HUDEP-2 (cell line): ENCODE results near the gene FBXL19.

Experiments used
- DNase-seq, 76 experiments: peaks; one replicate each; lab custom pipeline; 2025; ENCODE audit not compliant: unreplicated experiment in 76 of 76; lab: John Stamatoyannopoulos, UW

The FBXL19 gene

DNA sequence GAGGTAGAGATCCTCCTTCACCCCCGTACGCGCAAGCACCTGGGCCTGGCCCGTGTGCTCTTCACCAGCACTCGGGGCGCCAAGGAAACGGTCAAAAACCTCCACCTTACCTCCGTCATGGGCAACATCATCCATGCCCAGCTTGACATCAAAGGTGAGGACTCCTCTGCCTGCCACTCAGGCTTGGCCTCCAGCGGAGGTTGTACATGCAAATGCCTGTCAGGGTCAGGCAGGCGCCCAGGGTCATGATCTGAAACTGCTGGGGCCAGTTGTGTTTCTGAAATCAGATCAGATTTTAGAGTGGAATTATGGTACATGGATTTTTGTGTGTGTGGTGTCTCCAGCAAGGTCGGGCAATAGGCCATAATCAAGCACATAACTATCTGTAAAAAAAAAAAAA lies 38.0 kb downstream of the FBXL19 start:
- no peak for DNase-seq

DNA sequence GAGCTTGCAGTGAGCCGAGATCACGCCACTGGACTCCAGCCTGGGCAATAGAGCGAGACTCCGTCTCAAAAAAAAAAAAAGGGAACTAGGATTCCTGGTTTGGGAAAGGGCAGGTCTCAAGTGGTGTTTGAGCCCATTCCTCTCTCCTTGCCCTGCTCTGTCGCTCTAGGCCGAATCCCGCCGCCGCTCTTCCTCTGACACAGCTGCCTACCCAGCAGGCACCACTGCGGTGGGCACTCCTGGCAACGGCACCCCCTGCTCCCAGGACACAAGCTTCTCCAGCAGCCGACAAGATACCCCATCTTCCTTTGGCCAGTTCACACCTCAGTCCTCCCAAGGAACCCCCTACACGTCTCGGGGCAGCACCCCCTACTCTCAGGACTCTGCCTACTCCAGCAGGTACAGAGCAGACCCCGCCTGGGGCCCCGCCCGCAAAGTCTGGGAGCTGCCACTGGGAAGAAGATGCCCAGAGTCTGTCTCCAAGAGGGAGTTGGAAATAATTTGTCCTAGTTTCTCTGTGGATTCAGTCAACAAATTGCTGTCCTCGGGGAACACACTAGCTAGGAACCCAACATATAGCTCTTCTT lies 40.6 kb downstream of the FBXL19 start:
- no peak for DNase-seq

DNA sequence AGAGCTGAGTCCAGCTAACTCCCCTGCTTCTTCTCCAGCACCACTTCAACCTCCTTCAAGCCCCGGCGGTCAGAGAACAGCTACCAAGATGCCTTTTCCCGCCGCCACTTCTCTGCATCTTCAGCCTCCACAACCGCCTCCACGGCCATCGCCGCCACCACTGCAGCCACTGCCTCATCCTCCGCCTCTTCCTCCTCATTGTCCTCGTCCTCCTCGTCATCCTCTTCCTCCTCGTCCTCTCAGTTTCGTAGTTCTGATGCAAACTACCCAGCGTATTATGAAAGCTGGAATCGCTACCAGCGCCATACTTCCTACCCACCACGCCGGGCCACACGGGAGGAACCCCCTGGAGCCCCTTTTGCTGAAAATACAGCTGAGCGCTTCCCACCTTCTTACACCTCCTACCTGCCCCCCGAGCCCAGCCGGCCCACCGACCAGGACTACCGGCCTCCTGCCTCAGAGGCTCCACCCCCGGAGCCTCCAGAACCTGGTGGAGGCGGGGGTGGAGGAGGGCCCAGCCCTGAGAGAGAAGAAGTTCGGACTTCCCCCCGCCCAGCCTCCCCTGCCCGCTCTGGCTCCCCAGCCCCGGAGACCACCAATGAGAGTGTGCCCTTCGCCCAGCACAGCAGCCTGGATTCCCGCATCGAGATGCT lies 41.3 kb downstream of the FBXL19 start:
- no peak for DNase-seq

DNA sequence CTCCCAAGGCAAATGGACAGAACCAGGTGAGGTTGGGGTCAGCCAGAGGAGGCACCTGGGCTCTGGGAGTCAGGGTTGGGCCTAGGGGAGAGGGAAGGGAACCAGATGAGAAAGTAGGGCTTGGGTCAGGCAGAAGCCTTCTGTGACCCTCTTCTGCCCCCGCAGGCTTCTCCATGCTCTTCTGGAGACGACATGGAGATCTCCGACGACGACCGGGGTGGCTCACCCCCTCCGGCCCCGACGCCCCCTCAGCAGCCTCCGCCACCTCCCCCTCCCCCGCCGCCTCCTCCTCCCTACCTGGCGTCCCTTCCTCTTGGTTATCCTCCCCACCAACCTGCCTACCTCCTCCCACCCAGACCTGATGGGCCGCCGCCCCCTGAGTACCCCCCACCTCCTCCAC lies 42.1 kb downstream of the FBXL19 start:
- no peak for DNase-seq

DNA sequence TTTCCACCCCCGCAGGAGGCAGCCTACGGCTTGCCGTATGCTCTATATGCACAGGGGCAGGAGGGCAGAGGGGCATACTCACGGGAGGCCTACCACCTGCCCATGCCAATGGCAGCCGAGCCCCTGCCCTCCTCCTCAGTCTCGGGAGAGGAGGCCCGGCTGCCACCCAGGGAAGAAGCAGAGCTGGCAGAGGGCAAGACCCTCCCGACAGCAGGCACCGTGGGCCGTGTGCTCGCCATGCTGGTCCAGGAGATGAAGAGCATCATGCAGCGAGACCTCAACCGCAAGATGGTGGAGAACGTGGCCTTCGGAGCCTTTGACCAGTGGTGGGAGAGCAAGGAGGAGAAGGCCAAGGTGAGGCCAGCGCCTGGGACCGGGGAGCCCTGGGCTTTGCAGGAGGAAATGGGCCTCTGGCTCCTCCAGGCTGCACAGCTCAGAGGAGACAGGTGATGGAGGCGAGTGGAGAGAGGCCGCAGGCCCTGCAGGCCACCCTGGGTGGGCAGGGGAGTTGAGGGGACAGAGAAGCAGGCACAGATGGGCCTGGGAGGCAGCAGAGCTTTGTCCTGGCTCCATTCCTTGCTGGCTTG lies 42.8 kb downstream of the FBXL19 start:
- DNase-seq: no peak

DNA sequence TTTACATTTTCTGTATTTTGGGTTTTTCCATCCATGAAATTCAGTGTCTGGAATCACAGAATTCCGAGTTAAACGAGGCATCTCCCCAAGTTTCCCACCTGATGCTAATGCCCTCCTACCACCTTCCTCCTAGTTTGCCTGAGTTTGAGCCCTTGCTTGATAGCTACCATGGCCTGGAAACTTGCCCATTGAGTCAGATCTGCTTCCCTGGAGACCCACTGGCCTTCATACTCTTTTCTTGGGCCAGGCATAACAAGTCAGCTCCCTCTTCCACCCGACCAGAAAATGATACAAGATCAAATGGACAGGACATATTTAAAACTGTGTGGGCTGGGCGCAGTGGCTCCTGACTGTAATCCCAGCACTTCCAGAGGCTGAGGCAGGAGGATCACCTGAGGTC lies 44.4 kb downstream of the FBXL19 start:
- no peak for DNase-seq

DNA sequence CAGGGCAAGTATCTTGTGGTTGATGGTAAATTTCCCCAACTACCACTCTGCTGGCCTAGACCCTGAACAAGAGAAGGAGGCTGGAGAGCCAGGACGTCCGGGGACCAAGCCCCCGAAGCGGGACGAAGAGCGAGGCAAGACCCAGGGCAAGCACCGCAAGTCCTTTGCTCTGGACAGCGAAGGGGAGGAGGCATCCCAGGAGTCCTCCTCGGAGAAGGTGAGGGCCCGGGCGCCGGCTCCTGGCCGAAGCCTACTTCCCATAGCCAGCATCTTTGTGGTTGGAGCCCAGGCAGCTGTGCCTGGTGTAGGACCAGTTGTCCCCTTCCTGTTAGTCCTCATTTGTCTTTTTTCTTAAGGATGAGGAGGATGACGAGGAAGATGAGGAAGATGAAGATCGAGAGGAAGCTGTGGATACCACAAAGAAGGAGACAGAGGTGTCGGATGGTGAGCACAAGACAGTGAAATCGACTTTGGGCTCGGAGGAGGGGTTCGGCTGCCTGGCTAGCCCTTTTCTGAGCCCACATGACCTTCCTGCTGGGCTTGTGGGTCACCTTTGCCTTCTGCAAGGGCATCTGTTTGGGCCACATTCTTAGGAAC lies 46.0 kb downstream of the FBXL19 start:
- DNase-seq: no peak

DNA sequence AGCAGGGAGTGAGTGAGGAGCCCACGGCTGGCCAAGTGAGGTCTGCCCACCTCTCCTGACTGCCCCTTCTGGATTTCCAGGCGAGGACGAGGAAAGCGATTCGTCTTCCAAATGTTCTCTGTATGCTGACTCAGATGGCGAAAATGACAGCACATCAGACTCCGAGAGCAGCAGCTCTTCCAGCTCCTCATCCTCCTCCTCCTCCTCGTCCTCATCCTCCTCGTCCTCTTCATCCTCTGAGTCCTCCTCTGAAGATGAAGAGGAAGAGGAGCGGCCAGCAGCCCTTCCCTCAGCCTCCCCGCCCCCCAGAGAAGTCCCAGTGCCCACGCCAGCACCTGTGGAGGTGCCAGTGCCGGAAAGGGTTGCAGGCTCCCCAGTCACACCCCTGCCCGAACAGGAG lies 47.9 kb downstream of the FBXL19 start:
- no peak for DNase-seq

DNA sequence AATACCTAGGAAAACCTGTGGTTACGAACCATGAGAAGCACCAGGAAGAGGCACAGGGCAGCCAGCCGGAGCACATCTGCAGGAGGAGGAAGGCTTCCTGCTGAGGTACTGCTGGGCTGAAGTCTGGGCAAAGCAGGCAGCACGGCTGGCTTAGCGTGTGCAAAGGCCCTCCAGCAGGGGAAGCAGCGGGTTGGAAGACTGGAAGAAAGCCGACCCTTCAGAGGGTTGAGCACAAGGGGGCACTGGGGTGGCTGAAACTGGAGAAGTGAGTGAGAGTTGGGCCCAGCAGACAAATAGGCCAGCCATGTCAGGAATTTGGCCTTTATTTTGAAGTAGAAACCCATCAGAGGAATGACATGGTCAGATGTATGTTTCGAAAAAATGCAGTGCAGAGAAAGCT lies 49.5 kb downstream of the FBXL19 start:
- peak in 17 of 76 experiments; percentile 6 to 34 (median 19) for DNase-seq

DNA sequence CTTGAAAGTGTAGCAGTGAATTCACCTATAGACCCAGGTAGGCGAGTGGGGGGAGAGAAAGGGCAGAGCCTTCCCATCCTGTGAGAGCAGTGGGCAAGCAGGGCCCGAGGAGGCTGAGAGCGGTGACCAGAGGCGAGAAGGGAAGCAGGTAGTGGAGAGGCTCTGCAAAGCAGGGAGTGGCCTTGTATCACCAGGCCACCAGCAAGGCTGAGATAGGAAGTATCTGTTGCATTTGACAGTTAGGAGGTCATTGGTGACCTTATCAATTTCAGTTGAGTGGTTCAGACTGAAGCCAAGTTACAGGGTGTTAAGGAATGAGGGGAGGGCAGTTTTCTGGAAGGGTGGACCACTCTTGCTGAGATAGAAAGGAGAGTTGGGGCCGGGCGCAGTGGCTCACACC lies 51.0 kb downstream of the FBXL19 start:
- peak in 62 of 76 experiments; percentile 9 to 79 (median 46) for DNase-seq

DNA sequence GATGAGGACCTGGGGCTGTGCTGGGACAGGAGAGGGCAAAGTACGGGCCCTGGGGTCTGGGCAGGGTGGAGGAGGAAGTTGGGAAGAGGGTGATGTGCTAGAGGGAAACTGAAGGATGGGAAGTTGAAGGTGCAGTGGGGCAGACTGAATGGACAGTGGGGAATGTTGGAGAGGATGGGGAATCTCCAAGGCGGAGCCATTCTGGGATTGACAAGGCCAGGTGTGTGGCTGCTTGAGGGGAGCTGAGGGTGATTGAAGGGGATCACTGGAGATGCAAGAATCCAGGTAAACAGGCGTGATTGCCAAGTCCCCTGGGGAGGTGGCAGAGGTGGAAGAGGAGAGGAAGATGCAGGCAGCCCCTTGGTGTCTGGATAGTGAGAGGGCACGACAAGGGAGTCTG lies 53.1 kb downstream of the FBXL19 start:
- DNase-seq: no peak

DNA sequence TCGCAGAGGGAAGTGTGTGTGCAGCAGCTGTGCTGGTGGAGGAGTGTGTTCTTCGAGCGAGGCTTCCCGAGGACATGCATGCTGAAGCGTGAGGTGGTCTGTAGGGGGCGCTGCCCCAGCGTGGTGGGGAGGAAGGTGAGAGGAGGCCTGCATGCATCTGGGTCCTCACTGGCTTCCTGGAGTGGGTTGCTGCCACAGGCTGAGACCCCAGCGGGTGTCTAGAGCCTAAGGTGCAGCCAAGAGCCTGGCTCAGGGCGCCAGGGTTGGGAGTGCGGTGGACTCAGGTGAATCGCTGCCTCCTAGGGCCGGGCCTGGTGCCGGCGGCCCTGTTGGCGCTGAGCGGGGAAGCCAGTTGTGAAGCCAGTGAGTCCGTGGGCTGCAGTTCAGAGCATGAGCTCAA lies 54.1 kb downstream of the FBXL19 start:
- DNase-seq: peak in 8 of 76 experiments; percentile 8 to 18 (median 12)

DNA sequence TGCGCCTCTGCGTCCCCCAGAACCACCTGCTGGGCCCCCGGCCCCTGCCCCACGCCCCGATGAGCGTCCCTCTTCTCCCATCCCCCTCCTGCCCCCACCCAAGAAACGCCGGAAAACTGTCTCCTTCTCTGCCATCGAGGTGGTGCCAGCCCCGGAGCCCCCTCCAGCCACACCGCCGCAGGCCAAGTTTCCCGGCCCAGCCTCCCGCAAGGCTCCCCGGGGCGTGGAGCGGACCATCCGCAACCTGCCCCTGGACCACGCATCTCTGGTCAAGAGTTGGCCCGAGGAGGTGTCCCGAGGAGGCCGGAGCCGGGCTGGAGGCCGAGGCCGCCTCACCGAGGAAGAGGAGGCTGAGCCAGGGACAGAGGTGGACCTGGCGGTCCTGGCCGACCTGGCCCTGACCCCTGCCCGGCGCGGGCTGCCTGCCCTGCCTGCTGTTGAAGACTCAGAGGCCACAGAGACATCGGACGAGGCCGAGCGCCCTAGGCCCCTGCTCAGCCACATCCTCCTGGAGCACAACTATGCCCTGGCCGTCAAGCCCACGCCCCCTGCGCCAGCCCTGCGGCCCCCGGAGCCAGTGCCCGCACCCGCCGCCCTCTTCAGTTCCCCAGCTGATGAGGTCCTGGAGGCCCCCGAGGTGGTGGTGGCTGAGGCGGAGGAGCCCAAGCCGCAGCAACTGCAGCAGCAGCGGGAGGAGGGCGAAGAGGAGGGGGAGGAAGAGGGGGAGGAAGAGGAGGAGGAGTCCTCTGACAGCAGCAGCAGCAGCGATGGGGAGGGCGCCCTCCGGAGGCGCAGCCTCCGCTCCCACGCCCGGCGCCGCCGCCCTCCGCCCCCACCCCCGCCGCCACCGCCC lies 56.0 kb downstream of the FBXL19 start:
- DNase-seq: peak in 13 of 76 experiments; percentile 20 to 75 (median 46)

DNA sequence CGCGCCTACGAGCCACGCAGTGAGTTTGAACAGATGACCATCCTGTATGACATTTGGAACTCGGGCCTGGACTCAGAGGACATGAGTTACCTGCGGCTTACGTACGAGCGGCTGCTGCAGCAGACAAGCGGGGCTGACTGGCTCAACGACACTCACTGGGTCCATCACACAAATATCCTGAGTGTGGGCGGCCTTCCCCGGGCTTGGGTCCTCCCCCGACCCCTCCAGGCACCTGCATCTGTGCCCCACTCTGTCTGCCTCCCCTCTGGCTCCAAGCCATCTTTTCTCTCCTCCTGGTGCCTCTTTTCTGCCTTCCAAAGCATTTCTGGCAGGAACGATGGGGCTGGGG lies 56.6 kb downstream of the FBXL19 start:
- no peak for DNase-seq

DNA sequence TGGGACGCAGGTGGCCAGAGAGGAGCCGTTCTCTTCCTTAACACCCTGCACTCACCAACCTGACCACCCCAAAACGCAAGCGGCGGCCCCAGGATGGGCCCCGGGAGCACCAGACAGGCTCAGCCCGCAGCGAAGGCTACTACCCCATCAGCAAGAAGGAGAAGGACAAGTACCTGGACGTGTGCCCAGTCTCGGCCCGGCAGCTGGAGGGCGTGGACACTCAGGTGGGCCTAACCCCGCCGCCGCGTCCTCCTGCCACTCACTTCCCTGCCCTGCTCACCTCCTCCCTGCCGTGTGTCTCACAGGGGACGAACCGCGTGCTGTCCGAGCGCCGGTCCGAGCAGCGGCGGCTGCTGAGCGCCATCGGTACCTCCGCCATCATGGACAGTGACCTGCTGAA lies 57.1 kb downstream of the FBXL19 start:
- DNase-seq: no peak

DNA sequence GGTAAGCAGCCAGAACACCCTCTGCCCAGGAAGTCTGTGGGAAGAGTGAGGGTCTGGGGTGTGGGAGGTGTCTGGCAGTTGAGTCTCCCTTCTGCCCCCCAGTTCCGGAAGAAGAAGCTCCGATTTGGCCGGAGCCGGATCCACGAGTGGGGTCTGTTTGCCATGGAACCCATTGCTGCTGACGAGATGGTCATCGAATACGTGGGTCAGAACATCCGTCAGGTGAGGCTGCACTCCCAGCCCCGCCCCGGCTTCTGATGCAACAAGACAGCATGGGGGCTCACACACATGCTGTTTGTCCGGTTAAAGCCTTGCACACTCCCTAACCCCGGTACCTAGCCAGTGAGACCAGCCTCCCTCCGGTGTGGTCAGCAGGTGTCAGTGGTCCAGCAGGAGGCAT lies 57.6 kb downstream of the FBXL19 start:
- no peak for DNase-seq

DNA sequence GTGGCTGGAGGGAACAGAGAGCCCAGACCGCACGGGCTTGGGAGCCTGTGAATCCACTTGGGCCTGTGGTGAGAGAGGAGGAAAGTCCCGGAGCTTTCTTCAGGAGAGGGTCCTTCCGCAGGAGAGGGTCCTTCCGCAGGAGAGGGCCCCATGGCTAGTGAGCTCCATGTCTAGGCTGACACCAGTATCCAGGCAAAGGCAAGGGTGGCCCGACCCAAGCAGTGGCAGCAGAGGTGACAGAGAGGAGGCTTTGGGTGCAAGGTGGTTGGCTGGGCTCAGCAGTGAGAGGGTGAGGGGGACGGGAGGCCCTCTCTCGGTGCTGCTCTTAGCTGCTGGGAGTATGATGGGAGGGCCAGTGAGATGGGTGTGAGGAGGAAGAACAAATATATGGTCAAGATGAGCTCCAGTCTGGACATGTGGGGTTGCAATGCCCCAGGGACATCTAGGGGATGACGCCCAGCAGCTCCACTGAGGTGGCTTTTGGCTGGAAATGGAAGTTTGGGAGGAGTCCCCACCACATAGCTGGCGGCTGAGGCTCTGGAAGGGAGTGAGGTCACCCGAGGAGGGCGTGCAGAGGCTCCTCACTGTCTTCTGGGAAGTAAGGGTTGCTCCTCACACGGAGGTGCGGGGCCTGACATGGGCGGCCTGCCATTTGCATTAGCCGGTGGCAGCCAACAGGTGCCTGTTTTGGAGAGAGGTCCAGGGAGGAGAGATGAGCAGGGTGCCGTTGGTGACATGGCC lies 59.3 kb downstream of the FBXL19 start:
- no peak for DNase-seq

DNA sequence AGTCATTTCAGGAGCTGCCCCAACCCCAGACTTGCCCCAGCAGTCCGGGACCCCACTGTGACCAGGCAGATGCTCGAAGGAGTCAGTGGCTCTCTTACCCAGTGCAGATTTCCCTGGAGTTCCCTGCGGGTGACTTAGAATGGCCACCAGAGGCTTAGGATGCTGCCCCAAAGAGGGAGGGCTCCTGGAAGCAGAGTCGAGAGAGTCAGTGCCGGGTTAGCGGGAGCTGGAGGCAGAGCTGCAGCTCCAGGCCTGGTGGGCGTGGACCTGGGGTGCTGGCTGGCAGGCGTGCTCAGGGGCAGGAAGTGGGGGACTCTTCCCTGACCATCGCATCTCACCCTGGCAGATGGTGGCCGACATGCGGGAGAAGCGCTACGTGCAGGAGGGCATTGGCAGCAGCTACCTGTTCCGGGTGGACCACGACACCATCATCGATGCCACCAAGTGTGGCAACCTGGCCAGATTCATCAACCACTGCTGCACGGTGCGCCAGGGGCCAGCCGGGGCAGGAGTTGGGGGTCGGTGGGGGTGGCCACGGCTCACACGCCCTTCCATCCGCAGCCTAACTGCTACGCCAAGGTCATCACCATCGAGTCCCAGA lies 60.0 kb downstream of the FBXL19 start:
- DNase-seq: no peak

DNA sequence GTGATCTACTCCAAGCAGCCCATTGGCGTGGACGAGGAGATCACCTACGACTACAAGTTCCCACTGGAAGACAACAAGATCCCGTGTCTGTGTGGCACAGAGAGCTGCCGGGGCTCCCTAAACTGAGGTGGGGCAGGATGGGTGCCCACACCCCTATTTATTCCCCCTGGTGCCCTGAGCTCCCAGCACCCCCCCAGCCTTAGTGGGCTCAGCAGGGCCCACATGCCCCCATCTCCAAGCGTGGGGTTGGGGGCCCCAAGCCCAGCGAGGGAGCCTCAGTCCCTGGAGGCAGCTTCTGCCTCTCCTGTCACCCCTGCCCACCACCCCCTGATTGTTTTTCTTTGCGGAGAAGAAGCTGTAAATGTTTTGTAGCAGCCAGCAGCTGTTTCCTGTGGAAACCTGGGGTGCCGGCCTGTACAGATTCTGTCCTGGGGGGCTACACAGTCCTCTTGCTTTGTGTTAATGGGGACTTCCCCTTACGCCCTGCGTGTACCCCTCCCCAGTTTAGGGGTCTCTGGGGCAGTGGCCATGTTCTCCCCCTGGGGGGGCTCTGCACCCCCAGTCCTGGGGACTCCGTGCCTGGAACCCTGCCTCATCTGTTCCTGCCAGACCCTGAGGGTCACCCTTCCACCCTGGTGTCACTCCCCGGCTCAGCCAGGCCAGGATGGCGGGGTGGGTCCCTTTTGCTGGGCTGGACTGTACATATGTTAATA lies 60.7 kb downstream of the FBXL19 start:
- DNase-seq: no peak
